HL-60 (cell line): ENCODE data around the gene GORASP2.

Experiments used
- DNase-seq, 2 experiments: peaks; one replicate each; pipeline ENCODE4 v3.0.0-alpha.2; 2010 to 2020; ENCODE audit warnings: low read depth in 1 of 2, low spot score in 1 of 2
- H3K27ac ChIP-seq: fragments of 250-450 bp; sonication (Bioruptor Pico); replicated peaks from 2 replicates; pipeline ENCODE4 v1.5.1; 2020; ENCODE audit warnings: mild to moderate bottlenecking, moderate library complexity
- H3K27me3 ChIP-seq: fragments of 250-450 bp; sonication (Bioruptor Pico); 2 replicates; pipeline ENCODE4 v1.5.1; 2021; ENCODE audit warnings: mild to moderate bottlenecking, moderate library complexity; ENCODE audit not compliant: insufficient read depth, poor library complexity, severe bottlenecking
- H3K4me3 ChIP-seq: replicated peaks from 2 replicates; pipeline ENCODE4 v1.5.1; 2011; ENCODE audit warnings: mild to moderate bottlenecking, control low read depth, low read length; ENCODE audit not compliant: insufficient read depth
- CTCF ChIP-seq: IDR thresholded peaks from one replicate; pipeline ENCODE4 v1.5.1; 2011; ENCODE audit warnings: low read length, control low read depth, inconsistent platforms; ENCODE audit not compliant: insufficient read depth
- GABPA ChIP-seq: IDR thresholded peaks from 2 replicates; pipeline ENCODE4 v1.6.1; 2012; ENCODE audit warnings: low read depth
- POLR2AphosphoS5 ChIP-seq: IDR thresholded peaks from 2 replicates; pipeline ENCODE4 v1.6.1; 2012; ENCODE audit warnings: low read depth
- SPI1 ChIP-seq: IDR thresholded peaks from 2 replicates; pipeline ENCODE4 v1.6.1; 2012; ENCODE audit warnings: low read depth, mild to moderate bottlenecking, borderline replicate concordance
- TF ChIP-seq, protein P1 (sequence below): IDR thresholded peaks from 2 replicates; pipeline ENCODE4 v1.6.1; 2012; ENCODE audit warnings: low read depth; ENCODE audit not compliant: insufficient replicate concordance

GORASP2 gene

GRCh38 chr2:170895023-170895757, 33.9 kb upstream of the GORASP2 start:
- no peak for TF ChIP-seq POLR2AphosphoS5
- TF ChIP-seq, protein P1, sequence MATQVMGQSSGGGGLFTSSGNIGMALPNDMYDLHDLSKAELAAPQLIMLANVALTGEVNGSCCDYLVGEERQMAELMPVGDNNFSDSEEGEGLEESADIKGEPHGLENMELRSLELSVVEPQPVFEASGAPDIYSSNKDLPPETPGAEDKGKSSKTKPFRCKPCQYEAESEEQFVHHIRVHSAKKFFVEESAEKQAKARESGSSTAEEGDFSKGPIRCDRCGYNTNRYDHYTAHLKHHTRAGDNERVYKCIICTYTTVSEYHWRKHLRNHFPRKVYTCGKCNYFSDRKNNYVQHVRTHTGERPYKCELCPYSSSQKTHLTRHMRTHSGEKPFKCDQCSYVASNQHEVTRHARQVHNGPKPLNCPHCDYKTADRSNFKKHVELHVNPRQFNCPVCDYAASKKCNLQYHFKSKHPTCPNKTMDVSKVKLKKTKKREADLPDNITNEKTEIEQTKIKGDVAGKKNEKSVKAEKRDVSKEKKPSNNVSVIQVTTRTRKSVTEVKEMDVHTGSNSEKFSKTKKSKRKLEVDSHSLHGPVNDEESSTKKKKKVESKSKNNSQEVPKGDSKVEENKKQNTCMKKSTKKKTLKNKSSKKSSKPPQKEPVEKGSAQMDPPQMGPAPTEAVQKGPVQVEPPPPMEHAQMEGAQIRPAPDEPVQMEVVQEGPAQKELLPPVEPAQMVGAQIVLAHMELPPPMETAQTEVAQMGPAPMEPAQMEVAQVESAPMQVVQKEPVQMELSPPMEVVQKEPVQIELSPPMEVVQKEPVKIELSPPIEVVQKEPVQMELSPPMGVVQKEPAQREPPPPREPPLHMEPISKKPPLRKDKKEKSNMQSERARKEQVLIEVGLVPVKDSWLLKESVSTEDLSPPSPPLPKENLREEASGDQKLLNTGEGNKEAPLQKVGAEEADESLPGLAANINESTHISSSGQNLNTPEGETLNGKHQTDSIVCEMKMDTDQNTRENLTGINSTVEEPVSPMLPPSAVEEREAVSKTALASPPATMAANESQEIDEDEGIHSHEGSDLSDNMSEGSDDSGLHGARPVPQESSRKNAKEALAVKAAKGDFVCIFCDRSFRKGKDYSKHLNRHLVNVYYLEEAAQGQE = no peak
- no peak for TF ChIP-seq SPI1
- no peak for TF ChIP-seq CTCF
- no peak for TF ChIP-seq GABPA
- no peak for DNase-seq
- Histone ChIP-seq H3K27ac (no peak overlapping the region), H3K27me3 (no peaks in the 10 kb centered on the region), H3K4me3 (no peak overlapping the region)

- Histone ChIP-seq H3K4me3 (no peak overlapping the region), H3K27ac (no peak overlapping the region), H3K27me3 (no peaks in the 10 kb centered on the region)
- DNase-seq = no peak
- TF ChIP-seq GABPA = no peak
- no peak for TF ChIP-seq SPI1
- TF ChIP-seq, protein P1 = no peak
- no peak for TF ChIP-seq CTCF
- no peak for TF ChIP-seq POLR2AphosphoS5
Measured at GRCh38 chr2:170896622-170897021, 32.4 kb upstream of the GORASP2 start.

DNA sequence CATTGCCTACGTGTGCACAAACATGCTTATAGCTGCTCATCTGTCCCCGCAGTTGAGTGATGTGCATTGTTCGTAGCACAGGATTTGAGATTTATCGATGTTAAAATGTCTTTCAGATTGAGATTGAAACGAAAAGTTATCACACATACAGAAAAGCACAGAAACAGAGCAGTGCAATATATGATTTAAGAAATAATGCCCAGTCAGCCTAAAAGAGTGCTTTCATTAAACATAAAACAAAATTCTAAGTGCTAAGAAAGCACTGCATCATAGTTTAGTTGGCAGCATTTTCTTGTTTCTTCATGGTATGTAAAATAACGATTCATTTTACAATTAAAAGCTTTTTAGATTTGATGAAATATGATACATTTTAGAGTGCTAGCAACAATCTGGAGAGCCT, 31.9 kb upstream of the GORASP2 start:
- Histone ChIP-seq H3K27me3 (no peaks in the 10 kb centered on the region), H3K4me3 (no peak overlapping the region), H3K27ac (no peak overlapping the region)

More for the DNA sequence above, 31.9 kb upstream of the GORASP2 start:
- DNase-seq = no peak
- TF ChIP-seq POLR2AphosphoS5 (no peak), SPI1 (no peak), GABPA (no peak), CTCF (no peak)
- TF ChIP-seq, protein P1 = no peak
